Activated B cell treated with CpG ODN at 0.5 μM for 24 hours (primary cell): Measurements from ENCODE around the gene WFIKKN2. TPM values are rescaled to one million over a fixed set of nuclear protein-coding genes. Genes with fewer than 3 reads are reported as not detected.

Source experiments
- ATAC-seq: fragments of 200-7000 bp; cut with Tn5 transposase; one replicate; pipeline ENCODE4 v1.10.0; 2021; ENCODE audit warnings: low read depth, mild to moderate bottlenecking, moderate library complexity
- CTCF ChIA-PET: fragments of 350-600 bp; sonication (Branson Sonifier 250); formaldehyde crosslinking; loops from one replicate; lab custom pipeline; 2021; ENCODE audit warnings: antibody characterized with exemption; lab: Charles Lee
- POLR2A ChIA-PET: fragments of 350-600 bp; sonication (Branson Sonifier 250); formaldehyde crosslinking; loops from one replicate; lab custom pipeline; 2021; ENCODE audit warnings: antibody characterized with exemption; lab: Charles Lee
- DNase-seq: peaks from one replicate; pipeline ENCODE4 v3.0.0; 2022
- H3K27ac Mint-ChIP-seq: one replicate; pipeline ENCODE4 v1.8.0; 2020; ENCODE audit warnings: mixed read lengths
- H3K27me3 Mint-ChIP-seq: one replicate; pipeline ENCODE4 v1.8.0; 2021; ENCODE audit warnings: mixed read lengths
- H3K36me3 Mint-ChIP-seq: one replicate; pipeline ENCODE4 v1.8.0; 2021; ENCODE audit warnings: low read depth, mixed read lengths
- H3K4me1 Mint-ChIP-seq: one replicate; pipeline ENCODE4 v1.8.0; 2021; ENCODE audit warnings: mixed read lengths
- H3K4me3 Mint-ChIP-seq: one replicate; pipeline ENCODE4 v1.8.0; 2020; ENCODE audit warnings: mild to moderate bottlenecking, mixed read lengths
- H3K9me3 Mint-ChIP-seq: one replicate; pipeline ENCODE4 v1.8.0; 2020; ENCODE audit warnings: mixed read lengths
- intact Hi-C: fragments of 100-400 bp; cut with micrococcal nuclease; formaldehyde crosslinking; loops from one replicate; pipeline ENCODE4 v1.15.1; 2024
- total RNA-seq: library from RNA; stranded (reverse); gene quantifications from 2 replicates; pipeline ENCODE4 v1.2.3, GENCODE V29; 2022
- TF ChIP-seq, protein P1 (sequence below): fragments of 200-600 bp; IDR thresholded peaks from one replicate; pipeline ENCODE4 v1.8.0; 2022; ENCODE audit warnings: antibody characterized with exemption, mild to moderate bottlenecking

Gene WFIKKN2
- total RNA-seq, 1 donor from 2014 or later = not detected

DNA sequence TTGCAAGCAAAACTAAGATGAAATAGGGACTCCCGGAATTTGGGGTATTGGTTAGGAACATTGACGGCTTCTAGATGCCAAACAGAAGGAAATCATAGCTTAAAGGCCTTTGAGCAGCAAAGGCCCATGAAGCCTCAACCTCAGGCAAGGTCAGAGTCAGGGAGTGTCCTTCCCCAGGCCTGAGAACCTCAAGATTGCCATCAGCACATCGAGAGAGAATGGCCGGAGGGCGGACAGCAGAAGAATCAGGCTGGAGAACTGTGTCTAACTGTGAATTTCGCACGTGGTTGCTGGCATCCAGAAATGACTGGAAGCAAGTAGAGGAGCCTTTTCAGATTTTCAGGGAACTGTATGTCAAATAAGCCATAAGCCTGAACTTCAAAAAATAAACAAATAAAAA is 43.3 kb upstream of the WFIKKN2 start:
- CTCF ChIA-PET = no interaction called here
- POLR2A ChIA-PET = no interaction called here

DNA sequence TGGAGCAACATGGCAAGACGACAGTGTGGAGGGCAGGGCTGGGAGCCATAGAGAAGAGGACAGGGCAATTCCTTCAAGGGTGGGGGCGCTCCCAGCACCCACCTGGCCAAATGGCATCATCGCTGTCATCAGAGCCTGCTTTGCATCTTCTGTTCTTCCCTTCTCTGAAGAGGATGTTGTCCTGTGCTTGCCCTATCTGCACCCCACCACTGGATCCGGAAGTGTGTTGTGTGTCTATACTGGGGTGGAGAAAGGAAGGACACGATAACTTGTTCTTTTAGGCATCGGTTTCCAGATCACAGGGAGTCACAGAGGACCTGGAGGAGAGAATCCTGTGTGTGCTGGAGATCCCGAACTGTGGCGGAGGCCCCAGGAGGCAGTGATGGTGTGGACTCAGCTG is 42.4 kb upstream of the WFIKKN2 start:
- no peak for DNase-seq
- ChIA-PET POLR2A (no interaction called here), CTCF (no interaction called here)
- Mint-ChIP-seq H3K4me3 (no peak overlapping the region), H3K4me1 (no peaks in the 10 kb centered on the region), H3K36me3 (no peaks in the 10 kb centered on the region), H3K27me3 (no peaks in the 10 kb centered on the region), H3K9me3 (no peaks in the 10 kb centered on the region), H3K27ac (no peak overlapping the region)
- intact Hi-C loops = no loop called here
- ATAC-seq = no peak
- TF ChIP-seq, protein P1, sequence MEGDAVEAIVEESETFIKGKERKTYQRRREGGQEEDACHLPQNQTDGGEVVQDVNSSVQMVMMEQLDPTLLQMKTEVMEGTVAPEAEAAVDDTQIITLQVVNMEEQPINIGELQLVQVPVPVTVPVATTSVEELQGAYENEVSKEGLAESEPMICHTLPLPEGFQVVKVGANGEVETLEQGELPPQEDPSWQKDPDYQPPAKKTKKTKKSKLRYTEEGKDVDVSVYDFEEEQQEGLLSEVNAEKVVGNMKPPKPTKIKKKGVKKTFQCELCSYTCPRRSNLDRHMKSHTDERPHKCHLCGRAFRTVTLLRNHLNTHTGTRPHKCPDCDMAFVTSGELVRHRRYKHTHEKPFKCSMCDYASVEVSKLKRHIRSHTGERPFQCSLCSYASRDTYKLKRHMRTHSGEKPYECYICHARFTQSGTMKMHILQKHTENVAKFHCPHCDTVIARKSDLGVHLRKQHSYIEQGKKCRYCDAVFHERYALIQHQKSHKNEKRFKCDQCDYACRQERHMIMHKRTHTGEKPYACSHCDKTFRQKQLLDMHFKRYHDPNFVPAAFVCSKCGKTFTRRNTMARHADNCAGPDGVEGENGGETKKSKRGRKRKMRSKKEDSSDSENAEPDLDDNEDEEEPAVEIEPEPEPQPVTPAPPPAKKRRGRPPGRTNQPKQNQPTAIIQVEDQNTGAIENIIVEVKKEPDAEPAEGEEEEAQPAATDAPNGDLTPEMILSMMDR = no peak

More for the DNA sequence above, 43.3 kb upstream of the WFIKKN2 start:
- no peak overlapping the region for H3K4me3 Mint-ChIP-seq
- intact Hi-C loops = no loop called here
- no peaks in the 10 kb centered on the region for H3K36me3 Mint-ChIP-seq
- H3K27me3 Mint-ChIP-seq = no peaks in the 10 kb centered on the region
- ATAC-seq = no peak
- no peak for DNase-seq
- no peak overlapping the region for H3K27ac Mint-ChIP-seq
- no peaks in the 10 kb centered on the region for H3K9me3 Mint-ChIP-seq
- TF ChIP-seq, protein P1 = no peak
- H3K4me1 Mint-ChIP-seq = no peaks in the 10 kb centered on the region

DNA sequence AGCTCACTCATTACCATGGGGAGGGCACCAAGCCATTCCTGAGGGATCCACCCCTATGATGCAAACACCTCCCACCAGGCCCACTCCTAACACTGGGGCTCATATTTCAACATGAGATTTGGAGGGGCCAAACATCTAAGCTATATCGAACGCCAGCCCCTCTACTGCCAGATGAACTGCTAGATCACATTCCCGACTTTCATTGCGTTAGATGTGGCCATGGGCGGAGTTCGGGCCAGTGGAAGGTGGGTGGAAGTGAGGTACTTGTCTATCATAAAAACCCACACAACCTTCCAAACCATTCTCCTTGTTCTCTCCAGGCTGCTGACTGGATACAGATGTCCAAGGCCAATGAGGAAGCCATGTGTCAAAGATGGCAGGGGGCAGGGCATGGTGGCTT is 41.0 kb upstream of the WFIKKN2 start:
- H3K27ac Mint-ChIP-seq = no peak overlapping the region

DNA sequence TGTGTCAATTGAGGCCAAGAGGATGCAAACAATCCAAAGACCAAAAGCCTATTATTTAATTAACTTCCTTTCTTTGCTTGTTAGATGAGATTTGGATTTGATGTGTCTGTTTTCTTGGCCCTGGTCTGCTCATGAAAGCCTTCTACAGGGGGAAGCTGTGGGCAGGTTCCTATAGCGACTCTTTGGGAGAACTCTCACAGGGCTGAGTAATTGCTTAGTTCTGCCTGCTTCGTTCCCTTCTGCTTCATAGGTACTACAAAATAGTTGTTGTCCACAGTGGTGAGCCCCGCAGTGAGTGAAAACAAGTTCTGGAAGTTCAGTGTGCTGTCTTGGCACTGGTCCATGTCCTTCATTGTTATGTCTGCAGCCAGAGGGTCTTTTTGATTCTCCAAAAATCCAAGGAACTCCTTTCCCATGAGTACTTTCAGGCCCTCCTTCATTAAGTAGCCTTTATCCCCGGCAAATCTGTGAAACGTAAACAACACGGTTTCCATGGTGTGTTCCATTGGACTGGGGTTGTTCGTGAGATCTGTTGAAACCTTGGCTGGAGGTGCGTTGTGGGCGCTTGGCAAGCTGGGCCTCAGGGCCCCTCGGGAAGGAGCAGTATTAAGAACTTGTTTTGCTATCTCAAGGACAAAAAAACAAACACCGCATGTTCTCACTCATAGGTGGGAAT is 38.1 kb upstream of the WFIKKN2 start:
- intact Hi-C loops = no loop called here
- Mint-ChIP-seq H3K9me3 (no peaks in the 10 kb centered on the region), H3K27ac (no peak overlapping the region), H3K36me3 (no peaks in the 10 kb centered on the region), H3K27me3 (no peaks in the 10 kb centered on the region), H3K4me1 (no peaks in the 10 kb centered on the region), H3K4me3 (no peak overlapping the region)
- CTCF ChIA-PET = no interaction called here
- TF ChIP-seq, protein P1 = no peak
- no peak for DNase-seq
- POLR2A ChIA-PET = no interaction called here
- no peak for ATAC-seq

More for the DNA sequence above, 41.0 kb upstream of the WFIKKN2 start:
- ATAC-seq = no peak
- intact Hi-C loops = no loop called here
- ChIA-PET CTCF (no interaction called here), POLR2A (no interaction called here)
- Mint-ChIP-seq H3K4me1 (no peaks in the 10 kb centered on the region), H3K36me3 (no peaks in the 10 kb centered on the region), H3K4me3 (no peak overlapping the region), H3K27me3 (no peaks in the 10 kb centered on the region), H3K9me3 (no peaks in the 10 kb centered on the region)
- DNase-seq = no peak
- TF ChIP-seq, protein P1 = no peak

DNA sequence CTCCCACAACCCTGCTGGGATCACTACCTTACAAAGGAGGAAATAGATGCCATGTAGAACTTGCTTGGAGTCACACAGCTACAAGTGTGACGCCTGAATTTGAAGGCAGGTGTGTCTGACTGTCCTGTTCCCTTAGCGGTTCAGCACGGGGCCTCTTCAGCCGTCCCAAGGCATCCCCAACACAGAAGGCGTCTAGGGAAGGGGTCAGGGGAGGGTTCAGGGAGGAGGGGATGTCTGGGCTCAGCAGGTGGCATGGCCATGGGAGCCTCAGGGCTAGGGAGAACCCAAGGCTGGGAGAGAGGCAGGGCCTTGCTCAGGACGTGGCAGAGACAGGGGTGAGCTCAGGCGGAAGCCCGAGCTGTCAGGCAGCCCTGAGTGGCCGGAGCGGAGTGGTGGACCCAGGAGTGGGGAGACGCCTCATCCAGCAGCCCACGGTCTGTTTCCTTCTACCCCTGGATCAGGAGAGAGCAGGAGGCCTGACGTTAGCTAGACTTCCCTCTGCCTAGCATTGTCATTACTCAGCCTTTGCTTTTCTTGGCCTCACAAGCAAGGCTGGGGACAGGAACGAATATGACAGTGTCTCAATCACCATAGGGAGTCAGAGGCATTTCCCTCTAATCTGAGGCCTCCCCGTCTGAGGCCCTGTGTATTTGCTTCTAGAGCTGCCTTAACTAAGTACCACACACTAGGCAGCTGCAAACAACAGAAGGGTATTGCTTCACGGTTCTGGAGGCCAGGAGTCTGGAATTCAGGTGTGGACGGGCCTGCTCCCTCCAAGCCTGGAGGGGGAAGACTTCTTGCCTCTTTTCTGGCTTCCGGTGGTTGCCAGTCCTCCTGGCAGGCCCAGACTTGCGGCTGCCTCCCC is 36.7 kb upstream of the WFIKKN2 start:
- intact Hi-C loops = no loop called here
- Mint-ChIP-seq H3K27me3 (no peaks in the 10 kb centered on the region), H3K4me1 (no peaks in the 10 kb centered on the region), H3K9me3 (no peaks in the 10 kb centered on the region), H3K27ac (no peak overlapping the region), H3K36me3 (no peaks in the 10 kb centered on the region), H3K4me3 (no peak overlapping the region)
- POLR2A ChIA-PET = no interaction called here
- CTCF ChIA-PET = no interaction called here
- no peak for DNase-seq
- no peak for ATAC-seq
- TF ChIP-seq, protein P1 = no peak
